ENCODE measurements around the gene EFCC1. TPM values are rescaled to one million over a fixed set of nuclear protein-coding genes. Genes with fewer than 3 reads are reported as not detected.

Gene EFCC1
- total RNA-seq, 2 donors from 2014 or later: 1.8 to 4.0 TPM

DNA sequence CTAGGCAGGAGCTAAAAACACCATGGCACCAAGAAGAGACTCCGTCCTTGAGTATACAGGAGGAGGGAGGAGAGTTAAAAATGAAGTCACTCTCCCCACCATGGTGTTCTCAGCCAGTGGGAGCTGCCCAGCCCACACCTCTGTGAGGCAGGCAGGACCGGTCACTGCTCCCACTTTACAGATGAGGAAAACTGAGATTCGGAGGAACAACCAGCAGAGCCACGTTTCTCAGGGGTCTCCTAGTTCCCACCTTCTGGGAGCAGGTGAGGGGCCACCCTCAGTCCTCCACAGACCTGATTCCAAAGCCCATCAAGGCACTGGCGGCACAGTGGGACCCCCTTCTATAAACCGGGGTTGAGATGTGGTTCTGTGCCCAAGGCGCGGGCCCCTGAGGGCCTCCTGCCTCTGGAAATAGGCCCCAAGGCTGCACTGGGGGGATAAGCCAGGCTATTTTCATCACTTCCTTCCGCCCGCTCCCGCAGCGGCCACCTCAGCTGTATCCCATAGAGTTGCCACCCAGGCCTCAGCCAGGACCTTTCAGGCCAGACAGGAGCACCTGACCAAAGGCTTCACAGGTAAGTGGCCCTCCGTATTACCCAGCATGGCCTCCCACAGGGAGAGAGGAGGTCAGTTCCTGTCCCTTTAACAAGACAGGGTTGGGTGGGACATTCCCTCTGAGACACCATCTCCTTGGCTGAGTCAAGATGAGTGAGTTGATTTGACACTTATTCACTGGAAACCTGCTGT, 59.3 kb downstream of the EFCC1 start, which contains the start of gene GP9:
Gene GP9, plus strand, starts transcription at position 504 of the 747 bp plus-strand sequence. CDS start 961 bp downstream, outside the sequence.
- Histone ChIP-seq H3K27ac (no peak within 1 kb of the TSS), H3K36me3 (replicated peaks in 1 of 2; ENCODE audit: insufficient read depth in 1 of 2, low read depth in 2 of 2) (no peaks in the 10 kb centered on the region), H3K4me1 (peaks cover 26% of the 10 kb centered on the region), H3K9me3 (no peaks in the 10 kb centered on the region), H3K4me3 (no peak within 1 kb of the TSS), H3K27me3 (no peaks in the 10 kb centered on the region)
- intact Hi-C loops (cut with DNase I): no loop called here
- ATAC-seq: no peak
- DNase-seq: no peak
- WGBS, 2 donors: 79 to 85% methylated on average over 4 to 12 of the region's 13 CpGs
- TF ChIP-seq CTCF (IDR thresholded peaks at IDR 0.05) (no peak), POLR2A (IDR thresholded peaks at IDR 0.05) (no peak)

GRCh38 chr3:129061023-129061887, 60.2 kb downstream of the EFCC1 start:
- Histone ChIP-seq H3K27ac (no peak overlapping the region), H3K27me3 (no peaks in the 10 kb centered on the region), H3K9me3 (no peaks in the 10 kb centered on the region), H3K4me1 (peaks cover 18% of the 10 kb centered on the region), H3K4me3 (no peak overlapping the region), H3K36me3 (replicated peaks in 1 of 2; ENCODE audit: insufficient read depth in 1 of 2, low read depth in 2 of 2) (no peaks in the 10 kb centered on the region)
- intact Hi-C loops (cut with DNase I): no loop called here
- WGBS, 2 donors: 92% methylated on average over 13 to 19 of the region's 19 CpGs
- DNase-seq (no peak), ATAC-seq (no peak)
- no peak for TF ChIP-seq POLR2A (IDR thresholded peaks at IDR 0.05)
- no peak for TF ChIP-seq CTCF (IDR thresholded peaks at IDR 0.05)

GRCh38 chr3:129061888-129062834, 61.1 kb downstream of the EFCC1 start:
- ATAC-seq (no peak), DNase-seq (peak in 1 of 4 donors; percentile 2)
- Histone ChIP-seq H3K9me3 (no peaks in the 10 kb centered on the region), H3K27ac (no peak overlapping the region), H3K36me3 (replicated peaks in 1 of 2; ENCODE audit: insufficient read depth in 1 of 2, low read depth in 2 of 2) (no peaks in the 10 kb centered on the region), H3K27me3 (no peaks in the 10 kb centered on the region), H3K4me1 (peaks cover 13% of the 10 kb centered on the region), H3K4me3 (no peak overlapping the region)
- TF ChIP-seq CTCF (IDR thresholded peaks at IDR 0.05) (no peak), POLR2A (IDR thresholded peaks at IDR 0.05) (no peak)
- intact Hi-C loops (cut with DNase I): no loop called here
- WGBS, 2 donors: 82 to 87% methylated on average over 6 to 32 of the region's 32 CpGs

GRCh38 chr3:129063091-129063640, 62.1 kb downstream of the EFCC1 start:
- Histone ChIP-seq H3K4me1 (peaks cover 17% of the 10 kb centered on the region), H3K9me3 (no peaks in the 10 kb centered on the region), H3K4me3 (no peak overlapping the region), H3K36me3 (replicated peaks in 1 of 2; ENCODE audit: insufficient read depth in 1 of 2, low read depth in 2 of 2) (no peaks in the 10 kb centered on the region), H3K27me3 (no peaks in the 10 kb centered on the region), H3K27ac (no peak overlapping the region)
- DNase-seq (peak in 1 of 4 donors; percentile 2), ATAC-seq (no peak)
- 88 to 97% methylated on average over 10 of the region's 10 CpGs for WGBS, 2 donors
- intact Hi-C loops (cut with DNase I): no loop called here
- TF ChIP-seq POLR2A (IDR thresholded peaks at IDR 0.05) (no peak), CTCF (IDR thresholded peaks at IDR 0.05) (no peak)
